ENCODE data around the gene IRF1. TPM values are rescaled to one million over a fixed set of nuclear protein-coding genes. Genes with fewer than 3 reads are reported as not detected.

The IRF1 gene
- total and polyA plus RNA-seq, 2 of the 4 experiments (the other 2 are of a cell fraction): 11.1 to 18.9 TPM

DNA sequence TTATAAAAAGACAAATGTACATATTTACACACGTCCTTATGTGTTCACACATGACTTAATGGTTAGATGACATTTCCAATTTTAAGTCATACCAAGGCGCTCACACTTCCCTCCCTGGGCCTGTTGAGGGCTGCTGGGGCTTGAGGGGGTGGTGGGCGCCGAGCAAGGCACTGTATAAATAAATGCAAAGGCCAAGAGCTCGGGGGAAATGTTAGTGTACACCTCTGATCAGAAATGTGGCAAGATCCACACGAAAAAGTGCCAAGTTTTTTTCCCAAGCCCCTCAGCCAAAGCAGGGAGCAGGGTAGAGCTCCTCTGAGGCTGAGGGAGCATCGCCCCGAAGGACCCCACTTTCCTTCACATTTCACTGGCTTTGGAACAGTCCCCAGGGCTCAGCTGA lies 7.5 kb downstream of the IRF1 start:
- Histone ChIP-seq H3K9me1 (ENCODE audit: insufficient read depth, low read length) (peaks cover 32% of the 10 kb centered on the region), H3K56ac (ENCODE audit: extremely low read depth, insufficient read depth, low read length) (no peak overlapping the region), H3K4me1 (ENCODE audit: control insufficient read depth, insufficient read depth, low read length) (peaks cover 4% of the 10 kb centered on the region; the same call in 1 of the 2 replicates), H2AFZ (replicated peaks; ENCODE audit: low read length, poor library complexity) (no peak overlapping the region), H3K4ac (ENCODE audit: low read depth, low read length) (no peak overlapping the region), H3K18ac (ENCODE audit: low read depth, low read length) (no peak overlapping the region), H3K79me1 (ENCODE audit: low read depth in 1 of 2, low read length in 2 of 2) (peaks cover 21 to 52% of the 10 kb centered on the region in 2 experiments), H3K4me2 (ENCODE audit: low read depth, low read length) (no peak overlapping the region), H2AK9ac (replicated peaks; ENCODE audit: low read depth, low read length, poor library complexity) (no peak overlapping the region), H4K20me1 (ENCODE audit: insufficient read depth, low read length) (peaks cover 22% of the 10 kb centered on the region), H3K27ac (ENCODE audit: insufficient read depth, low read length) (no peak overlapping the region), H3K27me3 (ENCODE audit: control insufficient read depth, insufficient read depth, low read length) (no peaks in the 10 kb centered on the region), H4K91ac (ENCODE audit: insufficient read depth, low read depth, low read length) (no peak overlapping the region), H4K5ac (ENCODE audit: low read depth, low read length) (no peak overlapping the region), H3K23ac (ENCODE audit: low read depth, low read length) (no peak overlapping the region), H2AK5ac (ENCODE audit: low read depth, low read length) (no peak overlapping the region), H2BK5ac (ENCODE audit: low read depth, low read length, poor library complexity, severe bottlenecking) (no peak overlapping the region), H2BK120ac (ENCODE audit: low read depth, low read length) (no peak overlapping the region), H2BK15ac (ENCODE audit: low read depth, low read length) (no peak overlapping the region), H3K4me3 (ENCODE audit: insufficient read depth, low read depth, low read length) (no peak overlapping the region), H3K36me3 (ENCODE audit: control insufficient read depth, insufficient read depth, low read length) (peaks cover 51% of the 10 kb centered on the region), H4K8ac (ENCODE audit: low read depth in 2 of 2, low read length in 2 of 2) (no peak overlapping the region), H3K14ac (replicated peaks; ENCODE audit: low read depth, low read length) (no peak overlapping the region), H3K9ac (ENCODE audit: low read depth, low read length) (no peak overlapping the region), H3K9me3 (ENCODE audit: control insufficient read depth, insufficient read depth, low read length) (no peaks in the 10 kb centered on the region), H2BK20ac (ENCODE audit: low read depth, low read length) (no peak overlapping the region)
- in situ Hi-C loops (cut with MboI; ENCODE audit: low sequenced_read_pairs) (loop anchor here (25.0 kb wide), 1 partner anchor 396 kb away; no protein-coding TSS in a partner anchor), dilution Hi-C loops (cut with HindIII; ENCODE audit: low sequenced_read_pairs, unreplicated experiment) (no loop called here), intact Hi-C loops (cut with micrococcal nuclease) (no loop called here)
- no TSS peak for BruUV-seq (replicated peaks)
- TF ChIP-seq, protein P1, sequence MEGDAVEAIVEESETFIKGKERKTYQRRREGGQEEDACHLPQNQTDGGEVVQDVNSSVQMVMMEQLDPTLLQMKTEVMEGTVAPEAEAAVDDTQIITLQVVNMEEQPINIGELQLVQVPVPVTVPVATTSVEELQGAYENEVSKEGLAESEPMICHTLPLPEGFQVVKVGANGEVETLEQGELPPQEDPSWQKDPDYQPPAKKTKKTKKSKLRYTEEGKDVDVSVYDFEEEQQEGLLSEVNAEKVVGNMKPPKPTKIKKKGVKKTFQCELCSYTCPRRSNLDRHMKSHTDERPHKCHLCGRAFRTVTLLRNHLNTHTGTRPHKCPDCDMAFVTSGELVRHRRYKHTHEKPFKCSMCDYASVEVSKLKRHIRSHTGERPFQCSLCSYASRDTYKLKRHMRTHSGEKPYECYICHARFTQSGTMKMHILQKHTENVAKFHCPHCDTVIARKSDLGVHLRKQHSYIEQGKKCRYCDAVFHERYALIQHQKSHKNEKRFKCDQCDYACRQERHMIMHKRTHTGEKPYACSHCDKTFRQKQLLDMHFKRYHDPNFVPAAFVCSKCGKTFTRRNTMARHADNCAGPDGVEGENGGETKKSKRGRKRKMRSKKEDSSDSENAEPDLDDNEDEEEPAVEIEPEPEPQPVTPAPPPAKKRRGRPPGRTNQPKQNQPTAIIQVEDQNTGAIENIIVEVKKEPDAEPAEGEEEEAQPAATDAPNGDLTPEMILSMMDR (conservative IDR thresholded peaks at IDR 0.05; ENCODE audit: low read depth, low read length): no peak
- TF ChIP-seq NFE2L2 (IDR thresholded peaks at IDR 0.05; ENCODE audit: low read depth, low read length) (no peak), MXI1 (IDR thresholded peaks at IDR 0.05; ENCODE audit: borderline replicate concordance, low read depth, low read length) (no peak), RAD21 (IDR thresholded peaks at IDR 0.05; ENCODE audit: low read length) (no peak), RCOR1 (IDR thresholded peaks at IDR 0.05; ENCODE audit: insufficient replicate concordance, low read length) (no peak), BHLHE40 (IDR thresholded peaks at IDR 0.05; ENCODE audit: low read depth, low read length) (no peak), SMC3 (IDR thresholded peaks at IDR 0.05; ENCODE audit: low read depth, low read length) (no peak), CHD1 (IDR thresholded peaks at IDR 0.05; ENCODE audit: low read depth, low read length) (no peak), POLR2A (IDR thresholded peaks at IDR 0.05; ENCODE audit: low read depth, low read length) (no peak)
- CTCF ChIA-PET: no interaction called here
- DNase-seq (no peak), ATAC-seq (ENCODE audit: low read depth) (no peak)
- POLR2A ChIA-PET (ENCODE audit: unreplicated experiment): no interaction called here
- 67% methylated on average over 3 of the region's 8 CpGs; no CpG with 5 or more reads in 1 of the 2 experiments for WGBS, 2 experiments (ENCODE audit: extremely low coverage in 2 of 2, insufficient read length in 1 of 2)
